A673 (cell line): ENCODE measurements around the gene FOXJ1.

Experiments
- CTCF ChIP-seq: fragments of 300-800, 200-600 bp; sonication (generic); conservative IDR thresholded peaks from 2 replicates; pipeline ENCODE4 v1.5.1; 2017; ENCODE audit warnings: low read depth, mild to moderate bottlenecking, antibody characterized with exemption, low read length, moderate library complexity, mixed read lengths
- EZH2 ChIP-seq: fragments of 200-600 bp; sonication (generic); IDR thresholded peaks from 2 replicates; pipeline ENCODE4 v1.6.1; 2017; ENCODE audit warnings: borderline replicate concordance, low read depth, mild to moderate bottlenecking, mixed read lengths, antibody characterized with exemption, low read length; ENCODE audit not compliant: poor library complexity, severe bottlenecking

- TF ChIP-seq CTCF (no peak), EZH2 (no peak)
Observed at GRCh38 chr17:76090517-76091129, 50.4 kb downstream of the FOXJ1 start.
